HCT116 (cell line): ENCODE data around the gene ZYG11B.

Source experiments
- EZH2 ChIP-seq: fragments of 200-600 bp; sonication (generic); IDR thresholded peaks from 2 replicates; pipeline ENCODE4 v1.6.1; 2017; ENCODE audit warnings: antibody characterized with exemption, mixed run types
- JUND ChIP-seq: IDR thresholded peaks from 2 replicates; pipeline ENCODE4 v1.6.1; 2012

GRCh38 chr1:52801011-52801410 lies 74.8 kb downstream of the ZYG11B start:
- no peak for TF ChIP-seq JUND
- TF ChIP-seq EZH2 = no peak
